CD4-positive, alpha-beta T cell (primary cell): ENCODE data around the gene NRAP. TPM values are rescaled to one million over a fixed set of nuclear protein-coding genes. Genes with fewer than 3 reads are reported as not detected.

ENCODE experiments used
- ATAC-seq: fragments of 200-7000 bp; cut with Tn5 transposase; one replicate; pipeline ENCODE4 v1.10.0; 2022; ENCODE audit warnings: mild to moderate bottlenecking; ENCODE audit not compliant: poor library complexity
- CTCF ChIA-PET: fragments of 350-600 bp; sonication (Branson Sonifier 250); formaldehyde crosslinking; loops from one replicate; lab custom pipeline; 2021; ENCODE audit warnings: antibody characterized with exemption, inconsistent platforms; lab: Charles Lee
- POLR2A ChIA-PET: fragments of 350-600 bp; sonication (Branson Sonifier 250); formaldehyde crosslinking; loops from one replicate; lab custom pipeline; 2021; ENCODE audit warnings: antibody characterized with exemption, inconsistent platforms; lab: Charles Lee
- DNase-seq, 14 experiments: peaks; one replicate each; pipeline ENCODE4 v3.0.0-alpha.2; 2013 to 2020; ENCODE audit warnings: mixed read lengths in 2 of 14
- H3K27ac ChIP-seq, 2 donors: one replicate each; pipeline versions ENCODE4 v1.5.1 to v1.7.0; 2013; ENCODE audit warnings: low read length in 2 of 2, low read depth in 1 of 2, mild to moderate bottlenecking in 1 of 2
- H3K27me3 ChIP-seq, 2 experiments: 1 replicate in 1 of 2; 2 replicates in 1 of 2; pipeline versions ENCODE4 v1.6.1 to v1.7.0; 2013; ENCODE audit warnings: low read length in 2 of 2, control low read depth in 1 of 2, mild to moderate bottlenecking in 1 of 2, moderate library complexity in 1 of 2; ENCODE audit not compliant: insufficient read depth in 2 of 2, control insufficient read depth in 1 of 2
- H3K36me3 ChIP-seq: one replicate; pipeline ENCODE4 v1.6.1; 2013; ENCODE audit warnings: low read length, control low read depth; ENCODE audit not compliant: insufficient read depth
- H3K4me1 ChIP-seq: one replicate; pipeline ENCODE4 v1.6.1; 2013; ENCODE audit warnings: low read length, control low read depth; ENCODE audit not compliant: insufficient read depth
- H3K4me3 ChIP-seq: one replicate; pipeline ENCODE4 v1.5.1; 2013; ENCODE audit warnings: mild to moderate bottlenecking, low read length, moderate library complexity
- H3K9me3 ChIP-seq, 2 experiments: 1 replicate in 1 of 2; 2 replicates in 1 of 2; pipeline versions ENCODE4 v1.6.1 to v1.7.0; 2013; ENCODE audit warnings: low read length in 2 of 2, mild to moderate bottlenecking in 2 of 2, control low read depth in 1 of 2, moderate library complexity in 1 of 2; ENCODE audit not compliant: control insufficient read depth in 1 of 2, insufficient read depth in 1 of 2
- H3K27ac Mint-ChIP-seq: one replicate; pipeline ENCODE4 v1.8.0; 2020; ENCODE audit warnings: mixed read lengths
- H3K27me3 Mint-ChIP-seq: one replicate; pipeline ENCODE4 v1.8.0; 2021; ENCODE audit warnings: mixed read lengths
- H3K36me3 Mint-ChIP-seq: one replicate; pipeline ENCODE4 v1.8.0; 2021; ENCODE audit warnings: low read depth, mixed read lengths
- H3K4me1 Mint-ChIP-seq: one replicate; pipeline ENCODE4 v1.8.0; 2021; ENCODE audit warnings: low read depth, mixed read lengths
- H3K4me3 Mint-ChIP-seq: one replicate; pipeline ENCODE4 v1.8.0; 2020; ENCODE audit warnings: mild to moderate bottlenecking, mixed read lengths
- H3K9me3 Mint-ChIP-seq: one replicate; pipeline ENCODE4 v1.8.0; 2020; ENCODE audit warnings: mixed read lengths
- CTCF ChIP-seq: fragments of 200-600 bp; IDR thresholded peaks from one replicate; pipeline ENCODE4 v1.8.0; 2022; ENCODE audit warnings: antibody characterized with exemption, mild to moderate bottlenecking
- intact Hi-C, 2 experiments: fragments of 100-400 bp; cut with DNase I in 1 of 2; cut with micrococcal nuclease in 1 of 2; formaldehyde crosslinking; loops; one replicate each; pipeline versions ENCODE4 v1.15.1 to v1.9.0; 2023 to 2025; cut with DNase I, micrococcal nuclease
- total RNA-seq, 174 experiments: library from RNA in 2 of 174; stranded (reverse) in 2 of 174; gene quantifications; one replicate each; pipeline ENCODE4 v1.2.3 and lab custom pipeline; 2021 to 2026

Gene NRAP
- total RNA-seq, 2 experiments from 2014 or later = not detected

- peaks cover 22% of the 10 kb centered on the region for H3K4me1 Mint-ChIP-seq
- H3K27ac ChIP-seq = no peak overlapping the region
- intact Hi-C loops = no loop called here
- peaks cover 93% of the 10 kb centered on the region for H3K36me3 Mint-ChIP-seq
- H3K27ac Mint-ChIP-seq = no peak overlapping the region
- H3K4me3 Mint-ChIP-seq = no peak overlapping the region
- ChIA-PET CTCF (no interaction called here), POLR2A (no interaction called here)
- peaks cover 2% of the 10 kb centered on the region for H3K4me1 ChIP-seq
- H3K36me3 ChIP-seq = peaks cover 30% of the 10 kb centered on the region
- DNase-seq = no peak
- H3K9me3 ChIP-seq = peaks cover 12 to 20% of the 10 kb centered on the region in 2 experiments
- TF ChIP-seq CTCF = no peak
- no peaks in the 10 kb centered on the region for H3K27me3 Mint-ChIP-seq
- H3K27me3 ChIP-seq = no peaks in the 10 kb centered on the region
- H3K9me3 Mint-ChIP-seq = peaks cover 12% of the 10 kb centered on the region
- ATAC-seq = no peak
- H3K4me3 ChIP-seq = no peak overlapping the region
Observed at GRCh38 chr10:113693348-113693747, 29.5 kb upstream of the NRAP start.

GRCh38 chr10:113692271-113692670 is 28.4 kb upstream of the NRAP start:
- Histone ChIP-seq H3K27ac (no peak overlapping the region), H3K9me3 (peaks cover 16 to 28% of the 10 kb centered on the region in 2 experiments), H3K36me3 (peaks cover 20% of the 10 kb centered on the region), H3K4me1 (peaks cover 2% of the 10 kb centered on the region), H3K27me3 (no peaks in the 10 kb centered on the region), H3K4me3 (no peak overlapping the region)
- DNase-seq (no peak), ATAC-seq (no peak)
- POLR2A ChIA-PET = no interaction called here
- Mint-ChIP-seq H3K27ac (no peak overlapping the region), H3K36me3 (peaks cover 93% of the 10 kb centered on the region), H3K4me3 (no peak overlapping the region), H3K9me3 (peaks cover 12% of the 10 kb centered on the region), H3K27me3 (no peaks in the 10 kb centered on the region), H3K4me1 (peaks cover 26% of the 10 kb centered on the region)
- TF ChIP-seq CTCF = no peak
- intact Hi-C loops = no loop called here
- CTCF ChIA-PET = interaction anchor here (0.8 kb wide), 1 partner anchor 13 kb away, joined by 3 read pairs; no protein-coding TSS in a partner anchor

GRCh38 chr10:113691381-113691780 is 27.5 kb upstream of the NRAP start:
- Histone ChIP-seq H3K9me3 (peaks cover 16 to 37% of the 10 kb centered on the region in 2 experiments), H3K4me3 (no peak overlapping the region), H3K27ac (no peak overlapping the region), H3K36me3 (peaks cover 19% of the 10 kb centered on the region), H3K27me3 (no peaks in the 10 kb centered on the region), H3K4me1 (peaks cover 2% of the 10 kb centered on the region)
- H3K36me3 Mint-ChIP-seq = peaks cover 91% of the 10 kb centered on the region
- H3K4me1 Mint-ChIP-seq = peaks cover 20% of the 10 kb centered on the region
- DNase-seq (no peak), ATAC-seq (no peak)
- H3K9me3 Mint-ChIP-seq = peaks cover 12% of the 10 kb centered on the region
- POLR2A ChIA-PET = no interaction called here
- CTCF ChIA-PET = no interaction called here
- intact Hi-C loops = no loop called here
- H3K27ac Mint-ChIP-seq = no peak overlapping the region
- no peaks in the 10 kb centered on the region for H3K27me3 Mint-ChIP-seq
- no peak for TF ChIP-seq CTCF
- H3K4me3 Mint-ChIP-seq = no peak overlapping the region
